GM23248 (cell line): ENCODE results near the gene PNISR. TPM values are rescaled to one million over a fixed set of nuclear protein-coding genes. Genes with fewer than 3 reads are reported as not detected.

Experiments
- DNase-seq: peaks from one replicate; pipeline ENCODE4 v3.0.0-alpha.2; 2015
- H2AFZ ChIP-seq: fragments of 200-600 bp; sonication (generic); 2 replicates; pipeline ENCODE4 v1.6.1; 2016; ENCODE audit warnings: antibody characterized with exemption
- H3F3A ChIP-seq: fragments of 200-600 bp; sonication (generic); 2 replicates; pipeline ENCODE4 v1.6.1; 2016; ENCODE audit warnings: mild to moderate bottlenecking, antibody characterized with exemption, mixed run types; ENCODE audit not compliant: insufficient read depth
- H3K27ac ChIP-seq: fragments of 200-600 bp; sonication (generic); 2 replicates; pipeline ENCODE4 v1.5.1; 2016; ENCODE audit warnings: mild to moderate bottlenecking
- H3K27me3 ChIP-seq: fragments of 200-600 bp; sonication (generic); replicated peaks from 2 replicates; pipeline ENCODE4 v1.6.1; 2016; ENCODE audit warnings: mild to moderate bottlenecking; ENCODE audit not compliant: insufficient read depth
- H3K36me3 ChIP-seq: fragments of 200-600 bp; sonication (generic); 2 replicates; pipeline ENCODE4 v1.6.1; 2016; ENCODE audit warnings: low read depth, mild to moderate bottlenecking
- H3K4me1 ChIP-seq: fragments of 200-600 bp; sonication (generic); 2 replicates; pipeline ENCODE4 v1.6.1; 2016; ENCODE audit warnings: mild to moderate bottlenecking; ENCODE audit not compliant: insufficient read depth
- H3K4me2 ChIP-seq: fragments of 200-600 bp; sonication (generic); one replicate; pipeline ENCODE4 v1.6.1; 2016; ENCODE audit warnings: mild to moderate bottlenecking; ENCODE audit not compliant: unreplicated experiment
- H3K4me3 ChIP-seq: fragments of 200-600 bp; sonication (generic); 2 replicates; pipeline ENCODE4 v1.5.1; 2016; ENCODE audit warnings: mild to moderate bottlenecking
- H3K79me2 ChIP-seq: fragments of 200-600 bp; sonication (generic); 2 replicates; pipeline ENCODE4 v1.6.1; 2016; ENCODE audit warnings: mild to moderate bottlenecking; ENCODE audit not compliant: insufficient read depth
- H3K9ac ChIP-seq: fragments of 200-600 bp; sonication (generic); 2 replicates; pipeline ENCODE4 v1.6.1; 2016; ENCODE audit warnings: mild to moderate bottlenecking
- H3K9me2 ChIP-seq: fragments of 200-600 bp; sonication (generic); 2 replicates; pipeline ENCODE4 v1.6.1; 2016; ENCODE audit warnings: mixed run types, mild to moderate bottlenecking, moderate library complexity; ENCODE audit not compliant: insufficient read depth
- H3K9me3 ChIP-seq: fragments of 200-600 bp; sonication (generic); one replicate; pipeline ENCODE4 v1.6.1; 2017; ENCODE audit warnings: low read depth
- H4K20me1 ChIP-seq: fragments of 200-600 bp; sonication (generic); 2 replicates; pipeline ENCODE4 v1.6.0; 2016; ENCODE audit not compliant: insufficient read depth
- EZH2 ChIP-seq: fragments of 200-600 bp; sonication (generic); IDR thresholded peaks from 2 replicates; pipeline ENCODE4 v1.6.1; 2018; ENCODE audit warnings: antibody characterized with exemption, mild to moderate bottlenecking; ENCODE audit not compliant: insufficient read depth, poor library complexity, severe bottlenecking
- EZH2phosphoT487 ChIP-seq: fragments of 200-600 bp; sonication (generic); IDR thresholded peaks from 2 replicates; pipeline ENCODE4 v1.6.1; 2018; ENCODE audit warnings: antibody characterized with exemption, moderate library complexity, mild to moderate bottlenecking, low read depth; ENCODE audit not compliant: insufficient read depth
- WGBS, 2 experiments: methylation state at CpG; one replicate each; pipeline ENCODE4 v1.1.6; 2015 to 2017; ENCODE audit warnings: low lambda C conversion rate in 2 of 2, low coverage in 1 of 2; ENCODE audit errors: missing lambda C conversion rate in 2 of 2; 5-methylcytosine and 5-hydroxymethylcytosine counted together
- in situ Hi-C: fragments of 300-500 bp; cut with MboI; formaldehyde crosslinking; loops from 2 replicates; pipeline ENCODE4 v1.15.0; 2020
- polyA plus RNA-seq: library from polyadenylated mRNA; unstranded; fragments of >200 nt; fragmentation: Nextera tagmentation; extraction: Ambion mirVana; gene quantifications from 2 replicates; pipeline ENCODE4 v1.2.1, GENCODE V29; 2016
- total RNA-seq: library from RNA; depleted of rRNA; stranded (reverse); fragments of >200 nt; shearing (Covaris generic); gene quantifications from 2 replicates; pipeline ENCODE4 v1.2.3, GENCODE V29; 2014; rRNA removed

Gene PNISR
- total and polyA plus RNA-seq, 2 experiments from 2014 or later, result 46.6 to 55.8 TPM

GRCh38 chr6:99348288-99349170, 76.6 kb downstream of the PNISR start:
- Histone ChIP-seq H3K9ac (peak overlapping the region; percentile 40; the same call in 1 of the 2 replicates), H3K79me2 (no peaks in the 10 kb centered on the region), H3K36me3 (no peaks in the 10 kb centered on the region), H3K27me3 (peaks cover 12% of the 10 kb centered on the region), H3K27ac (no peak overlapping the region), H3K9me2 (no peaks in the 10 kb centered on the region), H4K20me1 (no peaks in the 10 kb centered on the region), H3K9me3 (no peaks in the 10 kb centered on the region), H3K4me2 (peak overlapping the region; percentile 85), H3K4me1 (peaks cover 5% of the 10 kb centered on the region; the same call in 1 of the 2 replicates), H3K4me3 (peak overlapping the region; percentile 73), H2AFZ (peak overlapping the region; percentile 88), H3F3A (no peaks in the 10 kb centered on the region)
- no peak for DNase-seq
- TF ChIP-seq EZH2phosphoT487, result no peak
- no peak for TF ChIP-seq EZH2
- in situ Hi-C loops, result no loop called here
- 52 to 54% methylated on average over 25 of the region's 25 CpGs for WGBS, 2 experiments

Other genes starting within 250 kb of the PNISR start
- gene FAXC, start 75.6 kb downstream of the PNISR start, total RNA-seq, result 0.76 and 1.8 TPM in 2 replicates
- 0.29 and 0.72 TPM in 2 replicates for gene FAXC, start 75.6 kb downstream of the PNISR start, polyA plus RNA-seq
- gene COQ3, start 31.1 kb downstream of the PNISR start, total RNA-seq, result 2.5 and 3.5 TPM in 2 replicates
- gene COQ3, start 31.1 kb downstream of the PNISR start, polyA plus RNA-seq, result 8.5 and 8.8 TPM in 2 replicates
- 9.4 and 14.4 TPM in 2 replicates for gene USP45, start 90.1 kb upstream of the PNISR start, total RNA-seq
- 12.2 and 13.2 TPM in 2 replicates for gene USP45, start 90.1 kb upstream of the PNISR start, polyA plus RNA-seq
- gene CCNC, start 143.4 kb upstream of the PNISR start, total RNA-seq, result 78.5 and 89.3 TPM in 2 replicates
- 48.6 and 53.9 TPM in 2 replicates for gene CCNC, start 143.4 kb upstream of the PNISR start, polyA plus RNA-seq
- not detected in 2 replicates for gene PRDM13, start 181.5 kb upstream of the PNISR start, total RNA-seq
- gene PRDM13, start 181.5 kb upstream of the PNISR start, polyA plus RNA-seq, result not detected in 2 replicates